Hematopoietic multipotent progenitor cell treated with erythropoietin and hydrocortisone succinate and interleukin-3 and kit ligand, for 6 days (in vitro differentiated cells): ENCODE measurements around the gene CD28.
"Not testable (repeated sequence)": the region's sequence is repeated elsewhere in the genome, so short reads cannot be mapped to it uniquely, and the experiment has no call there.

ENCODE experiments used
- DNase-seq: peaks from one replicate; pipeline ENCODE4 v3.0.0-alpha.2; 2015

CD28 gene

DNA sequence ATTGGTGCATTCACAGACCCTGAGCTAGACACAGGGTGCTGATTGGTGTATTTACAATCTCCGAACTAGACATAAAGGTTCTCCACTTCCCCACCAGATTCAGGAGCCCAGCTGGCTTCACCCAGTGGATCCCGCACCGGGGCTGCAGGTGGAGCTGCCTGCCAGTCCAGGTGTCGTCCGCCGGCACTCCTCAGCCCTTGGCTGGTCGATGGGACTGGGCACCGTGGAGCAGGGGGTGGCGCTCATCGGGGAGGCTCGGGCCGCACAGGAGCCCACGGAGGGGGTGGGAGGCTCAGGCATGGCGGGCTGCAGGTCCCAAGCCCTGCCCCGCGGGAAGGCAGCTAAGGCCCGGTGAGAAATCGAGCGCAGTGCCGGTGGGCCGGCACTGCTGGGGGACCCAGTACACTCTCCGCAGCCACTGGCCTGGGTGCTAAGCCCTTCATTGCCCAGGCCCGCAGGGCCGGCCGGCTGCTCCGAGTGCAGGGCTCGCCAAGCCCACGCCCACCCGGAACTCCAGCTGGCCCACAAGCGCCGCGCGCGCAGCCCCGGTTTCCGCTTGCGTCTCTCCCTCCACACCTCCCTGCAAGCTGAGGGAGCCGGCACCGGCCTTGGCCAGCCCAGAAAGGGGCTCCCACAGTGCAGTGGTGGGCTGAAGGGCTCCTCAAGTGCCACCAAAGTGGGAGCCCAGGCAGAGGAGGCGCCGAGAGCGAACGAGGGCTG lies 79.1 kb downstream of the CD28 start:
- DNase-seq = not testable (repeated sequence)

DNA sequence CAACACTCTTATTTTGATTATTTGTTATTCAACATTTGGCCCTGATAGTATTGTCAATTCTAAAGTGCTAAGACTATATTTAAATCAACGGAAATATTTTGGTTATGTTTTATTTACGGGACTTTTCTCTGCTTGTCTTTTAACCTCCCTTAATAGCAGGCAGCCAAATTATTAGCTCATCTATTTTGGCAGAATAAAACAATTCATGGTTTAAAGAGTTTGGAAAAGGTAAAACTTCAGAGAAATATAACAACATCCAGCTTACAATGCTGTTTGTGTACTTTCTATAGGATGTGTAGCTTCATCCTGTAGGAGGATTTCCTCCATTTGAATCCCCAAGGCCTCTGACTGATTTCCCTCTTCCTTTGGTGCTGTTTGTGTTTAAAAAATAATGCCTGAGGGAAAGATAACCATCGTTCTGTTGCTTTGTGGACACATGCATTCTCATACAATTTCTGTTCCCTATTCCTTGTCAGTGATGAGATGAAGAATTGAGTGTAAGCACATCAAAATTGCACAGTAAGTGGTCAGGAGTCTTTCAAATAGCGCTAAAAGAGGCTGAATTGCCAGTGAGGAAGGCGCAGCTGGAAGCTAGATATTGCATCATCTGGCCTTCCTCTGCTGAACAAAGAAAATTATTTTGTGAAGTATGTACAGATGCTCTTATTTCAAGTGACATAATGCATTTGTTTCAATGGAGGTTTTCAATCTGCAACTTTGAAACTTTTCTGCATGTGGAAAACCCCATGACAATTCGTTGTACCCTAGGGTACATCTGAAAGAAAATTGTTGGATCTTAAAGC lies 80.3 kb downstream of the CD28 start:
- no peak for DNase-seq

DNA sequence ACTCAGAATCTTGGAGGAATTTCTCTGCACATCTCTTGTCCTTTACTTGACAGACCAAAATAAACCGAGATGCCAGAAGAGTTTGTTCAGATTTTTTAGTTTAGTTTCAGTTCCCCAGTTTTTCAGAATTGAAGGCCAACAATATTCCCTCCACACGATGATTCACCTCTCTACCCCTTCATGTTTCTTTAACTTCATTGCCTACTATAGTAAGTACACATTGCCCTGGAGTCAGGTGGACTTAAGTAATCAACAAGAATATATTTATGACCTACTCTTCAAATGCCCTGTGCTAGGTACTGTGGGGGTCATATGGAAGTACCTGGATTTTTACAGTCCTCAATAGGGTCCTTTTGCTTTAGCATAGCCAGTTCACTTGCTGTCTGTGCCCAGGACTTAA lies 81.5 kb downstream of the CD28 start:
- no peak for DNase-seq
